Progenitor cell of endocrine pancreas (in vitro differentiated cells): ENCODE results near the gene SLC27A2. TPM values are rescaled to one million over a fixed set of nuclear protein-coding genes. Genes with fewer than 3 reads are reported as not detected.

ENCODE experiments used
- DNase-seq: peaks from one replicate; pipeline ENCODE4 v3.0.0; 2021; ENCODE audit warnings: low spot score; ENCODE audit not compliant: unreplicated experiment
- H3K27ac Mint-ChIP-seq: 2 replicates; pipeline ENCODE4 v1.8.0; 2021; ENCODE audit warnings: mild to moderate bottlenecking, moderate library complexity, mixed read lengths
- H3K27me3 Mint-ChIP-seq: 2 replicates; pipeline ENCODE4 v1.8.0; 2021; ENCODE audit warnings: mixed read lengths
- H3K36me3 Mint-ChIP-seq: 2 replicates; pipeline ENCODE4 v1.8.0; 2022; ENCODE audit warnings: mixed read lengths; ENCODE audit not compliant: insufficient read depth
- H3K4me1 Mint-ChIP-seq: 2 replicates; pipeline ENCODE4 v1.8.0; 2021; ENCODE audit warnings: low read depth, mixed read lengths
- H3K4me3 Mint-ChIP-seq: 2 replicates; pipeline ENCODE4 v1.8.0; 2021; ENCODE audit warnings: low read depth, mild to moderate bottlenecking, moderate library complexity, mixed read lengths
- H3K9me3 Mint-ChIP-seq: 2 replicates; pipeline ENCODE4 v1.8.0; 2021; ENCODE audit warnings: low read depth, mixed read lengths
- total RNA-seq: library from RNA; stranded (reverse); gene quantifications from 2 replicates; pipeline ENCODE4 v1.2.1, GENCODE V29; 2021
- TF ChIP-seq, protein P1 (sequence below): fragments of 200-600 bp; sonication (generic); IDR thresholded peaks from one replicate; pipeline ENCODE4 v1.5.0; 2021; ENCODE audit warnings: antibody characterized with exemption, mild to moderate bottlenecking; ENCODE audit not compliant: unreplicated experiment

Gene SLC27A2
- total RNA-seq, 1 donor from 2014 or later, result 10.6 TPM

DNA sequence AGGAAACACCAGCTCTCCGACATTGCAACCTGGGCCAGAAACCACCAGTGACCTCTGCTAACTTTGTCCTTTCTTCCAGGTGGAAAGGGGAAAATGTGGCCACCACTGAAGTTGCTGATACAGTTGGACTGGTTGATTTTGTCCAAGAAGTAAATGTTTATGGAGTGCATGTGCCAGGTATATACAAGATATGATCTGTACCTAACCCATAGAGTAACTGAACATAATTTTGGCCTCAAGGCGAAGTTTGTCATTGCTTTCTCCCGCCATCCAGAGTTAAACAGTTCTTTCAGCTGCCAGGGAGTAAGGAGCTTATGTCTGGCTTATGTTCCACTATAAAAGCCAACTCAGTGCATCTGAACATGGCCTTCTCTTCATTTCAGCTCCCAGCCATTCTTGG lies 46.9 kb downstream of the SLC27A2 start:
- TF ChIP-seq, protein P1, sequence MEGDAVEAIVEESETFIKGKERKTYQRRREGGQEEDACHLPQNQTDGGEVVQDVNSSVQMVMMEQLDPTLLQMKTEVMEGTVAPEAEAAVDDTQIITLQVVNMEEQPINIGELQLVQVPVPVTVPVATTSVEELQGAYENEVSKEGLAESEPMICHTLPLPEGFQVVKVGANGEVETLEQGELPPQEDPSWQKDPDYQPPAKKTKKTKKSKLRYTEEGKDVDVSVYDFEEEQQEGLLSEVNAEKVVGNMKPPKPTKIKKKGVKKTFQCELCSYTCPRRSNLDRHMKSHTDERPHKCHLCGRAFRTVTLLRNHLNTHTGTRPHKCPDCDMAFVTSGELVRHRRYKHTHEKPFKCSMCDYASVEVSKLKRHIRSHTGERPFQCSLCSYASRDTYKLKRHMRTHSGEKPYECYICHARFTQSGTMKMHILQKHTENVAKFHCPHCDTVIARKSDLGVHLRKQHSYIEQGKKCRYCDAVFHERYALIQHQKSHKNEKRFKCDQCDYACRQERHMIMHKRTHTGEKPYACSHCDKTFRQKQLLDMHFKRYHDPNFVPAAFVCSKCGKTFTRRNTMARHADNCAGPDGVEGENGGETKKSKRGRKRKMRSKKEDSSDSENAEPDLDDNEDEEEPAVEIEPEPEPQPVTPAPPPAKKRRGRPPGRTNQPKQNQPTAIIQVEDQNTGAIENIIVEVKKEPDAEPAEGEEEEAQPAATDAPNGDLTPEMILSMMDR, result no peak
- no peaks in the 10 kb centered on the region for H3K9me3 Mint-ChIP-seq
- no peak for DNase-seq
- no peak overlapping the region for H3K4me3 Mint-ChIP-seq
- no peak overlapping the region for H3K27ac Mint-ChIP-seq
- no peaks in the 10 kb centered on the region for H3K4me1 Mint-ChIP-seq
- H3K36me3 Mint-ChIP-seq, result peaks cover 5% of the 10 kb centered on the region
- H3K27me3 Mint-ChIP-seq, result no peaks in the 10 kb centered on the region

DNA sequence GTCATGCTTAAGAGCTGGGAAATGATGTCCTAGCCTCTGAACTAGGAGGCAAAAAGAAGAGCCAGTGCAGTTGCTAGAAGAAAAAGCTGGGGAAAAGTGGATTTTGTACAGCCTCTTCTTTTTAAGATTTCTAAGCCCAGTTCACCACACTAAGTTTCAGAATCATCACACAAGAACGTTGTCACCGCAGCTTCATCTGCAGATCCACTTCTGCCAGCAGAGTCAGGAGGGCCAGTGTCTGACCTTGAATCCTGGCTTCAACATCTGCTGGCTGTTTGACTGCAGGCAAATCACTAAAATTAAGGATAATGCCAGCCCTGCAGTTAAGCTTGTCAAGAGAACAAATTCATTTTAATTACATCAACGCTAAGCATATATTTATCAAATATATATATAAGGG lies 47.3 kb downstream of the SLC27A2 start:
- no peak for DNase-seq
- TF ChIP-seq, protein P1, result no peak
- H3K27me3 Mint-ChIP-seq, result no peaks in the 10 kb centered on the region
- no peak overlapping the region for H3K4me3 Mint-ChIP-seq
- no peaks in the 10 kb centered on the region for H3K4me1 Mint-ChIP-seq
- peaks cover 5% of the 10 kb centered on the region for H3K36me3 Mint-ChIP-seq
- no peaks in the 10 kb centered on the region for H3K9me3 Mint-ChIP-seq
- no peak overlapping the region for H3K27ac Mint-ChIP-seq

DNA sequence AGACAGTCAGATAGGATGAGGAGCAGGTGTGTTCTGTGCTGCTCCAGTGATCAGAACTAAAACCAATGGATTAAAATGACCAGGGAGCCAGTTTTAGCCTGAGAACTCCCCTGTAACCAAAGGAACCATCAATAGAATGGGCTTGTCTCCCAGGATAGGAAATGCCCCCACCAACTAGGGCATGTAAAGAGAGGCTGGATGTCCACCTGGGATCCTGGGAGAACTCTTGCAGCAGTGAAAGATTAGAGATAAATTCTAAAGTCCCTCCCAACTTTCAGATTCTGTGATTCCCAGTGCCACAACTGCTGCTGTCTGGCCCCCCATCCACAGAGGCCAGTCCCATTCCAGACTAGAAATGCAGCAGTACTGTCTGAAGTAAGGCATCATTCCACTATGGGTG lies 49.8 kb downstream of the SLC27A2 start:
- Mint-ChIP-seq H3K27ac (no peak overlapping the region), H3K36me3 (peaks cover 5% of the 10 kb centered on the region), H3K4me3 (no peak overlapping the region), H3K27me3 (no peaks in the 10 kb centered on the region), H3K4me1 (no peaks in the 10 kb centered on the region), H3K9me3 (no peaks in the 10 kb centered on the region)
- TF ChIP-seq, protein P1, result no peak
- DNase-seq, result no peak

DNA sequence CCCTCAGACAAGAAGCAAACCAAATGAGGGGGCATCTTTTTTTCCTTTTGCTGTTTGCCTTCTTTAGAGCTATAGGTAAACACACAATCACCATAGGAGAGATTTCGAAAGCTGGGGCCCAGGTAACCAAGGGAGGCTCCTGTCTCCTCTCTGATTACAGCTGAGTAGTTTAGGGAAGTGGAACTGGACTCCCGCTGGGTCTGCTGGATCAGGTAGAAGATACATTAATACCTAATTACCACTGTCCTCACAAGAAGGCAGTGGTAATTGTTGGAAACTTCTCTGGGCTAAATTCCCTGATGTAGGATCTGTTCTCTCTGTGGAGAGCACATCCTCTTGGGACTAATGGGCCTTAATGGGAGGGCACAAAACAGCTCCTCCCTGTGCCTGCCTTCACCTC lies 50.8 kb downstream of the SLC27A2 start:
- peak overlapping the region; percentile 69 for H3K27ac Mint-ChIP-seq
- no peaks in the 10 kb centered on the region for H3K4me1 Mint-ChIP-seq

DNA sequence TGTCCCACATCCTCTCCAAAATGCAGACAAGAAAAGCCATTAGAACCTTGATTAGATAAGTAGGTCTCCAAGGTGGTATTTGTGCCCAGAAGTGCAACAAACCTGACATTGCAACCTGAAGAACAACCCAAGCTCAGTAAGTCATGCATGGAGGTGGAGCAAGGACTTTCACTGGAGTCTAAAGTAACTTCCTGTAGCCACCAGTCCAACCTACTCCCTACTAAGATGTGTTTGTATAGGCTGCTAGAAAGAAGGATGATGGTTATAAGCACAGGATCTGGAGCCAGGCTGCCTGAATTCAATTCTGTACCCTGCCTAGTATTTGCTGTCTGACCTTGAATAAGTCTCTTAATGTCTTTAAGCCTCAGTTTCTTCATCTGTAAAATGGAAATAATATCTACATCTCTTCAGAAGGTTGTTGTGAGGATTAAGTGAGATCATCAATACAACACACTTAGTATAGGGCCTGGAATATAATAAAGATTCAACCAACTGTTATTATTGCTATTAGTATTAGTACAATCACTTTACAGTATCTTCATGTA lies 51.3 kb downstream of the SLC27A2 start:
- no peaks in the 10 kb centered on the region for H3K27me3 Mint-ChIP-seq
- TF ChIP-seq, protein P1, result no peak
- H3K9me3 Mint-ChIP-seq, result no peaks in the 10 kb centered on the region
- H3K27ac Mint-ChIP-seq, result peak overlapping the region; percentile 69
- H3K4me1 Mint-ChIP-seq, result no peaks in the 10 kb centered on the region
- no peak overlapping the region for H3K4me3 Mint-ChIP-seq
- H3K36me3 Mint-ChIP-seq, result peaks cover 5% of the 10 kb centered on the region
- DNase-seq, result no peak

More for the DNA sequence above, 50.8 kb downstream of the SLC27A2 start:
- H3K36me3 Mint-ChIP-seq, result peaks cover 5% of the 10 kb centered on the region
- H3K9me3 Mint-ChIP-seq, result no peaks in the 10 kb centered on the region
- DNase-seq, result no peak
- no peak overlapping the region for H3K4me3 Mint-ChIP-seq
- TF ChIP-seq, protein P1, result no peak
- H3K27me3 Mint-ChIP-seq, result no peaks in the 10 kb centered on the region
